Islet precursor cell (in vitro differentiated cells): ENCODE data around the gene SIX2.

Experiments used
- DNase-seq: peaks from one replicate; pipeline ENCODE4 v3.0.0-alpha.2; 2018

SIX2 gene

GRCh38 chr2:45000921-45001868 lies 8.1 kb downstream of the SIX2 start:
- DNase-seq, result peak; percentile 75

GRCh38 chr2:45000341-45000901 lies 8.8 kb downstream of the SIX2 start:
- peak; percentile 86 for DNase-seq

GRCh38 chr2:44999540-44999939 lies 9.7 kb downstream of the SIX2 start:
- DNase-seq, result no peak

DNA sequence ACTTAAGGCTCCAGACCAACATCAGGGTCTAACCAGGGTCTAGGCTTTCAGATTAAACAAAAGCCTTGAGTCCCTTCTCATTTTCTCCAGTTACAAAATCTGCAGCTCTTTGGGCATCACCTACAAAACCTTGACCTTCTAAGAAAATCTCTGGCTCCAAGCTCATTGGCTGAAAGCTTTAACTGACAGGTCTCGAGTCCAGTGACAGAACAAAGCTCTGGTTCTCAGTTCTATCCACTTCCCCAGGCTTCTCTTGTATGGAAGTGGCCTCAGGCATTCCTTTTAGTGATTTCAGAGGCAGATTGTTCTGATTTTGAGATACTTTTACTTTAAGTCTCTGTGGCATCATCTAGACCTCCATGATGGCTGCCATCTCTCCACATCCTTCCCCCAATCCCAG lies 11.3 kb downstream of the SIX2 start:
- DNase-seq, result no peak

- DNase-seq, result no peak
Measured at GRCh38 chr2:44996356-44996755, 12.9 kb downstream of the SIX2 start.

DNA sequence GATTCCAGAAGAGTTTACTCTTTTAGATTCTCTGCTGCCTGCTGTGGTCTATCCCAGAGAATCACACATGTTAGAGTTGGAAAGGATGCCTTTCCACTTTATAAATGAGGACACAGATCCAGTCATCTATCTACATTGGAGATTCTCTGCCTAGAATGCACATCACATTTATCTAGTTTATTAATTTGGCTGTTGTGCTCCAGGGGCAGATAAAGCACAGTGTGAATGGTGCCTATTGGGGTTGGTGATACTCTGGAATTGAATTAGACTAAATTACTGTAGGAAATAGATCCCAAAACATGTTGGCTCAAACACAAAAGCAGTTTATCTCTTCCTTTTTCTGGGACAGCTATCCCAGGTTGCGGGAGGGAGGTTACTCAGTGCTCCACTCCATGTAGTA lies 14.9 kb downstream of the SIX2 start:
- DNase-seq, result no peak

DNA sequence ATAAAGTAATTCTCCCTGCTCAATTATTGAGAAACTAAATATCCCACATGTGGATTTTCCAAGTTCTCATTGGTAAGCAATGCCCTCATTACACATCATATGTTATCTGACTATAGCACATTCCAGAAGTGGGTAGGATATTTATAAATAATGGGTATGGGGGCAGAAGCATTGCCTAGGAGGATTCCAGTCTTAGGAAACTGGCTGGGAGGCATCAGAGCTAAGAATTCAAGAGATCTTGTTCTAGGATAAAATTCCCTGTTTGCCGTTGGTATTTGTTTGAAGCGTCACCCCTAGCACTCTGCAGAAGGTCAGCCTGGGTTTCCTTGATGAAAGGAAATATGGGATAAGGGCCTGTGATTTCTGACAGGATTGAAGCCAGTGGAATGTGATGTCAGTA lies 20.1 kb downstream of the SIX2 start:
- DNase-seq, result no peak

DNA sequence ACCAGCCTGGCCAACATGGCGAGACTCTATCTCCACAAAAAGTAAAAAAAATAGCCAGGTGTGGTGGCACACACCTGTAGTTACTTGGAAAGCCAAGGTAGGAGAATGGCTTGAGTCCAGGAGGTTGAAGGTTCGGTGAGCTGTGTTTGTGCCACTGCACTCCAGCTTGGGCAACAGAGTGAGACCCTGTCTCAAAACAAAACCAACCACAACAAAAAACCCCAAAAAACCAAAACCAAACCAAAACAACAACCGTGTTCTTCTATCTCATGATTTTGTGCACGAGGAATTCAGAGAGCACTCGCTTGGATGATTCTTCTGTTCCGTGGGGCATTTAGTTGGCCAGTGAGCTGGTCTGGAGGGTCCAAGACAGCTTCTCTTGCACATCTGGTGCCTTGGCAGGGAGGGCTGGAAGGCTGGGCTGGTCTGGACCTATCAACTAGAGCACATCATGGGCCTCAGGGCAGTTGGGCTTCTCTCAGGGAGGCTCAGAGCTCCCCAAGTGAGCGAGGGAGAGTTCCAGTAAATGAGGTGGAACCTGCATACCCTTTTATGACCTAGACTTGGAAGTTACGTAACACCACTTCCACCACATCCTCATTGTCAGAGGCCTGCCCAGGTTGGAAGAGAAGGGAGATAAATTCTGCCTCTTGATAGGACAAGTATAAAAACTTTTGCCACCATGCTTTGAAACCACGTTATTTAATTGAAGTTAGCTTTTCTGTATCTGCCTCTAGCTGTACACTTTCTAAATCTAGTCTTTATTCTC lies 25.2 kb downstream of the SIX2 start:
- no peak for DNase-seq

GRCh38 chr2:44981714-44982108 lies 27.5 kb downstream of the SIX2 start:
- DNase-seq, result peak; percentile 80

DNA sequence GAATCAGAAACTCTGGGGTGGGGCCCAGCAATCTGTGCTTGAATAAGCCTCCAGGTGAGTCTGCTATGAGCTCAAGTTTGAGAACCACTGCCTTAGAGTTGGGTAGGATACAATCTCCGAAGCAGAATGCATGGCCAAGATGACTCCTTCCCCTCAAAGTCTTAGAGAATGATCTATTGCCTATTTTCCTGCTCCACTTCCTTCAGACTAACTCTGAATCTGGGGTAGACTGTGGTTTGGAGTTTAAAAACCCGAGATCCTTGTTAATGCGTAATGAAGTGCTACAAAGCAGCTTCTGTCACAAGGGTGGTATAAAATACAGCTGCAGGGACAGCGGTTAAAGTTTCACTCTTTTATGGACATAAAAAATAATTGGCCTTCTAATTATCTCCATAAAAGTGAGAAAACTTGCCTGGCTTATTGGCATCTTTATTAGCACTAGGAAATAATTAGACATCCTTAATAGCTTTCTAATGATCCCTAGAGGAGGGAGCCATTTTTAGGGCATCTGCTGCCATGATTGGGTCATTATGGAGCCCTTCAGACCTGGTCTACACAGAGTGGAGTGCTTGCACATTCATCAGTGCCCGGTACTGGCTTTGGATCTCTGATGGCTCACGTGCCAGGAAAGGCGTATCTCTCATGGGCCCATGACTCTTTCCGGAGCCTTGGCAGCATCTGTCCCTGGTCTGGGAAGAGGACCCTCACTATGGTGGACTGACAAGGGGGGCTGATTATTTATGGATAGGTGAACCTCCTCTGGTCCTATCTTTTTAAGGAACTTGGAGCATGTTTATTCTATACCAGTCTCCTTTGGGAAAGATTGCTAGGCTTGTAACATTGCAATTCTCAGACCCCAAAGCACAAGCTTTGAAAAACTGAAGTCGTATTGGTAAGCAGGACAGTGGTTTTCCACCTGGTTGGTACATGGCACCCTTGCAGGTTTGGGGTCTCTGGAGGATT lies 28.2 kb downstream of the SIX2 start:
- DNase-seq, result no peak

- DNase-seq, result no peak
Measured at GRCh38 chr2:44979581-44979980, 29.7 kb downstream of the SIX2 start.

GRCh38 chr2:44975571-44976450 lies 33.4 kb downstream of the SIX2 start:
- DNase-seq, result peak; percentile 79

GRCh38 chr2:44974064-44974715 lies 35.1 kb downstream of the SIX2 start:
- peak; percentile 77 for DNase-seq

- no peak for DNase-seq
Measured at GRCh38 chr2:44972771-44973535, 36.3 kb downstream of the SIX2 start.

DNA sequence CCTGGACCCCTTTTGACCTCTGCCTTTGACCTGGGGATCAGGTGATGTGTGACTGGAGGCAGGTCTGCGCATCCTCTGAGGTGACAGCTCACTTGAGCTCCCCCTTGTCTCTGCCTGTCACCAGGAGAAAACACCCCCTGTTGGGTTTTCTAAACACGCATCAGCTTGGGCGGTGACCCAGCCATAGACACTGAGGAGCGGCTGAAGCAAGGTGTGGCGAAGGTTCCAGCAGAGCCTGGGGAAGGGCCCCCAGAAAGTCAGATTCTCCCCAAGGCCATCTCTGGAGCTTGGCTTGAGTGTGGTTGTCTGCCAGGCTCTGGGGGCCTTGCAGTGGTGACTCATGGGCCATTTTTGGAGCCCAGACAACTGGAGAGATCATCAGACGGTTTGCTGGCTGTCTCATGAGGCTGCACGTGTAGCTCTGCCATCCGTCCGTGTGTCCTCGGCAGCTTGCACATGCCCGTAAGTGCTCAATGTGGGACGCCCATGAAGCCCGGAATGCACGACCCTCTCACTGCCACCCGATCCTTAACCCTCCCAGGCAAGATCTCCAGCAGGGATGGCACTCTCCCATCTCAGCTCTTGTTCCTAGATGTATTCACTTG lies 38.3 kb downstream of the SIX2 start:
- no peak for DNase-seq

DNA sequence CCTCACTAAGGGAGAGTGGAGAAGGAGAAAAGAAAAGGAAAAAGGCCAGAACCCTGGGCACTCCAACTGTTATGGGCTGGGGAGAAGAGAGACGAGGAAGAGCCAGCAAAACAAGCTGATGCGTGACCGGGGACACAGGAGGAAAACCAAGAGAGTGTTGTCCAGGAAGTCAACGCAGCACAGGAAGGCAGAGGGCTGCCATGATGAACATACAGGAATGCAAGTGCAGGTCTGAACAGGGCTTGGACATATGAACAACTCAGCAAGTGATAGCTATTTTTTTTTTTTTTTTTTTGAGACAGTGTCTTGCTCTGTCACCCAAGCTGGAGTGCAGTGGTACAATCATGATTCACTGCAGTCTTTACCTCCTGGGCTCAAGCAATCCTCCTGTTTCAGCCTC lies 39.3 kb downstream of the SIX2 start:
- DNase-seq, result no peak

- no peak for DNase-seq
Measured at GRCh38 chr2:44967727-44968432, 41.4 kb downstream of the SIX2 start.

DNA sequence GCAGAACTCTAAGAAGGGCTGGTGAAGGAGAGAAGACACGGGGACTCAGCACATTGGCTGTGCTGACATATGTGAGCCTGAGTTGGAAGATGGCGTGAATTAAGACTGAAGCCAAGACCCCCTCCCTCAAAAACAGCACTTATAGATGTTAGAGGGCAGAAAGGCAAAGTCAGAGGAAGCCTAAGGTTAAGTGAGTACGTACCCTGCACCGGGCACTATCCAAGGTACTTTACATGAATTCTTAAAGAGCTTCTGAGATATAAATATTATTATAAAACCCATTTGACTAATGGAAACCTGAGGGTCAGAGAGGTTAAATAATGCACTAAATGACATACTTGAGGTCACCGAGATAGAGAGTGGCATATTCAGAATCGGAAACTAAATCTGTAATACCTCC lies 42.2 kb downstream of the SIX2 start:
- no peak for DNase-seq

GRCh38 chr2:44965684-44966083 lies 43.6 kb downstream of the SIX2 start:
- no peak for DNase-seq
